ENCODE measurements around the gene SEMA6B. TPM values are rescaled to one million over a fixed set of nuclear protein-coding genes. Genes with fewer than 3 reads are reported as not detected.

Gene SEMA6B
- polyA plus RNA-seq, 12 donors: 22.4 to 71.3 (median 41.1) TPM; not detected in 1

GRCh38 chr19:4494691-4495064 is 64.8 kb downstream of the SEMA6B start:
- no peak for DNase-seq

GRCh38 chr19:4493929-4494690 is 65.4 kb downstream of the SEMA6B start:
- DNase-seq: no peak

GRCh38 chr19:4493104-4493928 is 66.2 kb downstream of the SEMA6B start:
- DNase-seq: no peak

Other genes with a start within 250 kb of the SEMA6B start
- 10 to 100 TPM in 2 of 12 donors, 1 to 10 TPM in 8, not detected in 2; 3.5 to 37.7 (median 5.1) TPM for gene STAP2, start 220.9 kb downstream of the SEMA6B start, polyA plus RNA-seq (ENCODE audit: insufficient read length in 12 of 12)
- gene MPND, start 216.1 kb downstream of the SEMA6B start, polyA plus RNA-seq (ENCODE audit: insufficient read length in 12 of 12): 10 to 100 TPM in 10 of 12 donors, not detected in 2; 11.4 to 18.5 (median 13.2) TPM
- gene SH3GL1, start 159.1 kb downstream of the SEMA6B start, polyA plus RNA-seq (ENCODE audit: insufficient read length in 12 of 12): 10 to 100 TPM in 11 of 12 donors, not detected in 1; 41.2 to 79.6 (median 56.0) TPM
- gene CHAF1A, start 157.0 kb downstream of the SEMA6B start, polyA plus RNA-seq (ENCODE audit: insufficient read length in 12 of 12): 10 to 100 TPM in 10 of 12 donors, 1 to 10 TPM in 1, not detected in 1; 7.8 to 25.9 (median 11.3) TPM
- gene UBXN6, start 101.9 kb downstream of the SEMA6B start, polyA plus RNA-seq (ENCODE audit: insufficient read length in 12 of 12): 100 to 1,000 TPM in 2 of 12 donors, 10 to 100 TPM in 9, not detected in 1; 66.8 to 148 (median 87.8) TPM
- 10 to 100 TPM in 11 of 12 donors, not detected in 1; 46.8 to 76.7 (median 51.3) TPM for gene HDGFL2, start 87.4 kb downstream of the SEMA6B start, polyA plus RNA-seq (ENCODE audit: insufficient read length in 12 of 12)
- gene PLIN4, start 41.2 kb downstream of the SEMA6B start, polyA plus RNA-seq (ENCODE audit: insufficient read length in 12 of 12): 1 to 10 TPM in 10 of 12 donors, under 1 TPM in 1, not detected in 1; 0.88 to 9.1 (median 3.2) TPM
- 1 to 10 TPM in 8 of 12 donors, under 1 TPM in 2, not detected in 2; 0.61 to 3.7 (median 2.5) TPM for gene PLIN5, start 24.5 kb downstream of the SEMA6B start, polyA plus RNA-seq (ENCODE audit: insufficient read length in 12 of 12)
- under 1 TPM in 10 of 12 donors, not detected in 2; 0.21 to 0.91 (median 0.57) TPM for gene LRG1, start 19.6 kb downstream of the SEMA6B start, polyA plus RNA-seq (ENCODE audit: insufficient read length in 12 of 12)
- 100 to 1,000 TPM in 1 of 12 donors, 10 to 100 TPM in 8, 1 to 10 TPM in 3; 8.5 to 370 (median 11.2) TPM for gene TNFAIP8L1, start 79.8 kb upstream of the SEMA6B start, polyA plus RNA-seq (ENCODE audit: insufficient read length in 12 of 12)
- 10 to 100 TPM in 11 of 12 donors, not detected in 1; 45.7 to 75.9 (median 50.5) TPM for gene MYDGF, start 110.7 kb upstream of the SEMA6B start, polyA plus RNA-seq (ENCODE audit: insufficient read length in 12 of 12)
- gene DPP9, start 164.2 kb upstream of the SEMA6B start, polyA plus RNA-seq (ENCODE audit: insufficient read length in 12 of 12): 10 to 100 TPM in 11 of 12 donors, not detected in 1; 20.2 to 37.4 (median 25.4) TPM
- gene FEM1A, start 232.1 kb upstream of the SEMA6B start, polyA plus RNA-seq (ENCODE audit: insufficient read length in 12 of 12): 1 to 10 TPM in 11 of 12 donors, not detected in 1; 1.7 to 5.0 (median 2.7) TPM

All from muscle of arm (tissue), 12 donors.